Measurements from ENCODE around the gene TTC28.

Gene TTC28

GRCh38 chr22:28333088-28333487, 346.6 kb downstream of the TTC28 start:
- POLR2A ChIA-PET, result no interaction called here
- TF ChIP-seq ZNF423 (tag by site-specific recombination; IDR thresholded peaks at IDR 0.05), result no peak
- TF ChIP-seq PRDM6 (tag by site-specific recombination; IDR thresholded peaks at IDR 0.05), result peak; percentile 51
- peak; percentile 71 for TF ChIP-seq WT1 (tag by site-specific recombination; IDR thresholded peaks at IDR 0.05)
- TF ChIP-seq ZNF157 (tag by site-specific recombination; IDR thresholded peaks at IDR 0.05), result no peak
- no peak for TF ChIP-seq ZNF416 (tag by site-specific recombination; IDR thresholded peaks at IDR 0.05)
- no peak for TF ChIP-seq ZNF747 (tag by site-specific recombination; IDR thresholded peaks at IDR 0.05)
- no peak for TF ChIP-seq ZNF169 (tag by site-specific recombination; IDR thresholded peaks at IDR 0.05)
- no peak for TF ChIP-seq ZNF513 (tag by site-specific recombination; IDR thresholded peaks at IDR 0.05)
- H3K9me3 ChIP-seq (ENCODE audit: control insufficient read depth, insufficient read depth, low read depth, low read length), result no peaks in the 10 kb centered on the region
- CTCF ChIA-PET, result interaction anchor here (0.6 to 0.7 kb wide), 5 partner anchors 13 to 1140 kb away, joined by 3 to 4 read pairs (median 3); no protein-coding TSS in a partner anchor
- no peaks in the 10 kb centered on the region for H3K36me3 ChIP-seq (ENCODE audit: control insufficient read depth in 2 of 2, insufficient read depth in 1 of 2, low read length in 2 of 2)
- no peak overlapping the region for H3K27ac ChIP-seq (ENCODE audit: extremely low read depth, low read depth, low read length)
- H3K4me1 ChIP-seq (ENCODE audit: control insufficient read depth, insufficient read depth, low read length), result peaks cover 19% of the 10 kb centered on the region
- no peak overlapping the region for H3K4me3 ChIP-seq (ENCODE audit: low read depth, low read length)

GRCh38 chr22:28332410-28332809, 347.2 kb downstream of the TTC28 start:
- TF ChIP-seq PRDM6 (tag by site-specific recombination; IDR thresholded peaks at IDR 0.05), result 0 out of 2 replicates have a peak, but pooled peaks have one; percentile 22
- no peak for TF ChIP-seq ZEB2 (tag by site-specific recombination; IDR thresholded peaks at IDR 0.05)
- peaks cover 19% of the 10 kb centered on the region for H3K4me1 ChIP-seq (ENCODE audit: control insufficient read depth, insufficient read depth, low read length)
- H3K9me3 ChIP-seq (ENCODE audit: control insufficient read depth, insufficient read depth, low read depth, low read length), result no peaks in the 10 kb centered on the region
- no peaks in the 10 kb centered on the region for H3K36me3 ChIP-seq (ENCODE audit: control insufficient read depth in 2 of 2, insufficient read depth in 1 of 2, low read length in 2 of 2)
- H3K27ac ChIP-seq (ENCODE audit: extremely low read depth, low read depth, low read length), result no peak overlapping the region
- POLR2A ChIA-PET, result no interaction called here
- CTCF ChIA-PET, result interaction anchor here (0.7 to 0.8 kb wide), 3 partner anchors 34 to 1017 kb away, joined by 3 to 4 read pairs (median 3); no protein-coding TSS in a partner anchor
- H3K4me3 ChIP-seq (ENCODE audit: low read depth, low read length), result no peak overlapping the region

GRCh38 chr22:28331695-28332094, 347.9 kb downstream of the TTC28 start:
- TF ChIP-seq AEBP2 (tag by site-specific recombination; IDR thresholded peaks at IDR 0.05; ENCODE audit: borderline replicate concordance) (no peak), KLF1 (tag by site-specific recombination; IDR thresholded peaks at IDR 0.05) (no peak), KLF10 (tag by site-specific recombination; IDR thresholded peaks at IDR 0.05) (no peak)
- H3K27ac ChIP-seq (ENCODE audit: extremely low read depth, low read depth, low read length), result no peak overlapping the region
- CTCF ChIA-PET, result interaction anchor here (0.8 kb wide), 1 partner anchor 33 kb away, joined by 4 read pairs; no protein-coding TSS in a partner anchor
- POLR2A ChIA-PET, result no interaction called here
- H3K9me3 ChIP-seq (ENCODE audit: control insufficient read depth, insufficient read depth, low read depth, low read length), result no peaks in the 10 kb centered on the region
- H3K36me3 ChIP-seq (ENCODE audit: control insufficient read depth in 2 of 2, insufficient read depth in 1 of 2, low read length in 2 of 2), result no peaks in the 10 kb centered on the region
- H3K4me3 ChIP-seq (ENCODE audit: low read depth, low read length), result no peak overlapping the region
- peaks cover 19% of the 10 kb centered on the region for H3K4me1 ChIP-seq (ENCODE audit: control insufficient read depth, insufficient read depth, low read length)

Data from HEK293 (cell line).